ENCODE results near the gene FAM131B. TPM values are rescaled to one million over a fixed set of nuclear protein-coding genes. Genes with fewer than 3 reads are reported as not detected.
A peak's percentile ranks its signal among the peaks of the same experiment; 100 is the strongest.

Gene FAM131B
- total and polyA plus RNA-seq, 2 of the 13 experiments (the other 11 are each of a cell fraction or from before 2014, with no cell fraction given) = 0.07 TPM; not detected in 1

DNA sequence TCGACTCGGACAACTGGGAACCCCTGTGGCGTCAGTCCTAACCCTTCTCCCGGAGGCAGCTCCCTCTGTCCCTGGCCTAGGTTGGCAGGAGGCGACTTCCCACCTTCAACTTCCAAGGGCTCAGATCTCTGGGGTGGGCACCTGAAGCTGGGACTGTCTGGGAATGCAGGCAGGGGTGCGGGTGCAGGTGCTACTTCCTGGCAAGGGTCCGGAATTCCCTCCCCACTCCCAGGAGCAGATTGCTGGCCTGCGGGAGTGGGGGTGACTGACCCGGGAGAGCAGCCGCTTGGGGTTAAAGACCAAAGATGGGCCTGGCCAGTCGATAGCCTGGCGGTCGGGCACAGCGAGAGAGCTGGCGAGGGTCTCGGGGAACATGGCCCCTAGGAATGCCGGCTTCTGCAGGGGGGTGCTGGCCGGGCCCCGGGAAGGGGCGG, 45.8 kb upstream of the FAM131B start (continued):
- TF ChIP-seq ZFX (CRISPR knock-in tag; IDR thresholded peaks at IDR 0.05; ENCODE audit: low read depth) = peak; percentile 33; the same call in 1 of the 2 replicates
- TF ChIP-seq MAZ (IDR thresholded peaks at IDR 0.05; ENCODE audit: borderline replicate concordance, low read depth, low read length) = no peak
- 0 out of 2 replicates have a peak, but pooled peaks have one; percentile 30 for TF ChIP-seq MAZ (CRISPR knock-in tag; IDR thresholded peaks at IDR 0.05; ENCODE audit: low read depth)
- TF ChIP-seq ZNF772 (CRISPR knock-in tag; IDR thresholded peaks at IDR 0.05) = 0 out of 2 replicates have a peak, but pooled peaks have one; percentile 38

GRCh38 chr7:143407287-143408251, 45.1 kb upstream of the FAM131B start:
- FAIRE-seq (no peak), ATAC-seq (peak; percentile 56), DNase-seq (ENCODE audit: low spot score) (no peak)
- in situ Hi-C loops (cut with HindIII; ENCODE audit: extremely low pct_ligation_motif_present, low pct_unique_long_range_greater_than_20kb) (no loop called here), intact Hi-C loops (cut with micrococcal nuclease; ENCODE audit: unreplicated experiment) (loop anchor here (1.0 to 2.0 kb wide), 2 partner anchors 14 to 27 kb away; partner anchors contain the start of gene ZYX)
- Histone ChIP-seq H3K9me3 (ENCODE audit: low read length) (no peaks in the 10 kb centered on the region), H3K9ac (ENCODE audit: insufficient read depth, low read depth, low read length) (no peak overlapping the region), H3K79me2 (ENCODE audit: insufficient read depth, low read length) (no peaks in the 10 kb centered on the region), H3K4me1 (ENCODE audit: insufficient read depth, low read length) (peaks cover 30% of the 10 kb centered on the region), H3K36me3 (replicated peaks in 1 of 2; ENCODE audit: control insufficient read depth in 1 of 2, insufficient read depth in 2 of 2, low read length in 2 of 2) (no peaks in the 10 kb centered on the region), H3K4me3 (replicated peaks in 1 of 3; ENCODE audit: insufficient read depth in 1 of 3, low read depth in 2 of 3, low read length in 3 of 3) (peak overlapping the region; percentile 42 to 71 (median 51); a peak in 3 of 6 replicates), H2AFZ (ENCODE audit: low read length) (no peak overlapping the region), H3K27me3 (ENCODE audit: control insufficient read depth in 1 of 2, insufficient read depth in 2 of 2, low read length in 2 of 2) (peaks cover 0 to 6% of the 10 kb centered on the region in 2 experiments; a peak in 2 of 5 replicates), H3K27ac (ENCODE audit: extremely low read length, insufficient read depth, low read length) (no peak overlapping the region), H4K20me1 (ENCODE audit: insufficient read depth, low read length) (no peaks in the 10 kb centered on the region), H3K4me2 (ENCODE audit: low read depth, low read length) (peak overlapping the region; percentile 99)
- no TSS peak for BruUV-seq (replicated peaks)
- ChIA-PET POLR2A (interaction anchor here (1.9 to 2.6 kb wide), 3 partner anchors 12 to 28 kb away, joined by 8 to 24 read pairs (median 9); no protein-coding TSS in a partner anchor), CTCF (ENCODE audit: low intra/inter-chr PET ratio, low total read pairs) (no interaction called here)
- WGBS (ENCODE audit: low lambda C conversion rate) = 71% methylated on average over 7 of the region's 13 CpGs
- TF ChIP-seq SIX1 (CRISPR knock-in tag; IDR thresholded peaks at IDR 0.05; ENCODE audit: borderline replicate concordance) (no peak), ZNF747 (CRISPR knock-in tag; IDR thresholded peaks at IDR 0.05; ENCODE audit: borderline replicate concordance) (no peak), FOXA3 (CRISPR knock-in tag; IDR thresholded peaks at IDR 0.05) (no peak), ZMAT3 (CRISPR knock-in tag; conservative IDR thresholded peaks at IDR 0.05) (no peak), ZNF296 (CRISPR knock-in tag; conservative IDR thresholded peaks at IDR 0.05) (no peak), ZNF501 (CRISPR knock-in tag; IDR thresholded peaks at IDR 0.05) (no peak), KAT2B (IDR thresholded peaks at IDR 0.05; ENCODE audit: borderline replicate concordance, low read depth, low read length) (no peak), RORA (CRISPR knock-in tag; IDR thresholded peaks at IDR 0.05) (no peak), POGZ (CRISPR knock-in tag; IDR thresholded peaks at IDR 0.05) (no peak), ZNF703 (CRISPR knock-in tag; IDR thresholded peaks at IDR 0.05; ENCODE audit: borderline replicate concordance) (no peak), ZNF142 (CRISPR knock-in tag; IDR thresholded peaks at IDR 0.05) (no peak), YEATS4 (CRISPR knock-in tag; IDR thresholded peaks at IDR 0.05; ENCODE audit: borderline replicate concordance) (no peak), ZNF160 (CRISPR knock-in tag; IDR thresholded peaks at IDR 0.05) (no peak)

Data from HepG2 (cell line).